Skeletal muscle tissue (tissue), 4 donors: Measurements from ENCODE around the gene BEGAIN. TPM values are rescaled to one million over a fixed set of nuclear protein-coding genes. Genes with fewer than 3 reads are reported as not detected.

Source experiments
- H3K27ac ChIP-seq: one replicate; pipeline ENCODE4 v1.7.0; 2013; ENCODE audit warnings: mild to moderate bottlenecking, low read depth, low read length, inconsistent platforms
- H3K27me3 ChIP-seq, 3 donors: one replicate each; pipeline ENCODE4 v1.7.0; 2013; ENCODE audit warnings: low read length in 3 of 3; ENCODE audit not compliant: control insufficient read depth in 3 of 3, insufficient read depth in 3 of 3
- H3K36me3 ChIP-seq, 3 donors: one replicate each; pipeline ENCODE4 v1.7.0; 2013; ENCODE audit warnings: low read length in 3 of 3; ENCODE audit not compliant: control insufficient read depth in 3 of 3, insufficient read depth in 3 of 3
- H3K4me1 ChIP-seq, 3 donors: one replicate each; pipeline ENCODE4 v1.7.0; 2013; ENCODE audit warnings: low read length in 3 of 3, mild to moderate bottlenecking in 3 of 3; ENCODE audit not compliant: control insufficient read depth in 3 of 3, insufficient read depth in 3 of 3
- H3K4me3 ChIP-seq, 3 donors: one replicate each; pipeline ENCODE4 v1.7.0; 2013; ENCODE audit warnings: low read length in 3 of 3
- H3K9ac ChIP-seq, 3 donors: one replicate each; pipeline ENCODE4 v1.7.0; 2013; ENCODE audit warnings: low read length in 3 of 3, mild to moderate bottlenecking in 3 of 3, moderate library complexity in 2 of 3, low read depth in 1 of 3
- H3K9me3 ChIP-seq, 3 donors: one replicate each; pipeline ENCODE4 v1.7.0; 2013; ENCODE audit warnings: low read length in 3 of 3; ENCODE audit not compliant: control insufficient read depth in 3 of 3
- total RNA-seq: library from RNA; depleted of rRNA; stranded (reverse); fragments of >200 nt; gene quantifications from one replicate; pipeline ENCODE4 v1.2.3, GENCODE V29; 2014
- donor health status: Osteomylitis.

The BEGAIN gene
- total RNA-seq, 1 donor from 2014 or later = 1.0 TPM

- no peaks in the 10 kb centered on the region for H3K9me3 ChIP-seq
- no peaks in the 10 kb centered on the region for H3K36me3 ChIP-seq
- no peaks in the 10 kb centered on the region for H3K4me1 ChIP-seq
- H3K27me3 ChIP-seq = peaks cover 0 to under 1% (median 0%) of the 10 kb centered on the region in 3 donors
- H3K9ac ChIP-seq = no peak overlapping the region
- no peak overlapping the region for H3K4me3 ChIP-seq
- H3K27ac ChIP-seq = no peak overlapping the region
Measured at GRCh38 chr14:100539766-100540140, 47.5 kb downstream of the BEGAIN start.

DNA sequence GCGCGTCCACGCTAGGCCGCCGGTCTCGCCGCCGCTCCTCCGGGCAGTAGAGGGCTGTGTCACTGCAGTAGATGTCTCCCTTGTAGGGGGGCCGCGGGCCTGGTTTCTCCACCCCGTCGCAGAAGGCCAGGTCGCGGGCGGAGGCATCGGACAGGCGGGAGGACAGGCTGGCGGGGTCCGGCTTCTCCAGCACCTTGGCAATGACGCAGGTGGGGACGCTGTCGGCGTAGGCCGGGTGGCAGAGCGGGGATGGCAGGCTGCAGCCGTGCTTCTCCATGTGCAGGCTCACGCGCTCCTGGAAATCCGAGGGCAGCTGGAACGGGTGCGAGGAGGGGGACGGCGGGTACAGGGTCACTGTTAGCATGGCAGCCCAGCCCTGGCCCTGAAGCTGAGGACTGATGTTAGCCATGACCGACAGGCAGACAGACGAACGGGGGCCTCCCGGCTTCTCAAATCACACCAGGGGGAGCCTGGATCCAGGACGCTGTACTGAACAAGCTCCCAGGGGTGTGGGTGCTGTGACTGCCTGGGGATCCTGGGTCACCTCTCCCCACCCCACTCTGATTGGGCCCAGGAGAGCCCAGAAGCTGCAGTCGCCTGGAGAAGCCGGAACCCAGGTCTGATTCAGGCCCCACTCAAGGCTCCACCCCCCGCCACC, 48.1 kb downstream of the BEGAIN start:
- no peaks in the 10 kb centered on the region for H3K36me3 ChIP-seq
- no peak overlapping the region for H3K9ac ChIP-seq
- H3K27me3 ChIP-seq = no peaks in the 10 kb centered on the region
- H3K9me3 ChIP-seq = no peaks in the 10 kb centered on the region
- H3K4me3 ChIP-seq = no peak overlapping the region
- no peak overlapping the region for H3K27ac ChIP-seq
- no peaks in the 10 kb centered on the region for H3K4me1 ChIP-seq

DNA sequence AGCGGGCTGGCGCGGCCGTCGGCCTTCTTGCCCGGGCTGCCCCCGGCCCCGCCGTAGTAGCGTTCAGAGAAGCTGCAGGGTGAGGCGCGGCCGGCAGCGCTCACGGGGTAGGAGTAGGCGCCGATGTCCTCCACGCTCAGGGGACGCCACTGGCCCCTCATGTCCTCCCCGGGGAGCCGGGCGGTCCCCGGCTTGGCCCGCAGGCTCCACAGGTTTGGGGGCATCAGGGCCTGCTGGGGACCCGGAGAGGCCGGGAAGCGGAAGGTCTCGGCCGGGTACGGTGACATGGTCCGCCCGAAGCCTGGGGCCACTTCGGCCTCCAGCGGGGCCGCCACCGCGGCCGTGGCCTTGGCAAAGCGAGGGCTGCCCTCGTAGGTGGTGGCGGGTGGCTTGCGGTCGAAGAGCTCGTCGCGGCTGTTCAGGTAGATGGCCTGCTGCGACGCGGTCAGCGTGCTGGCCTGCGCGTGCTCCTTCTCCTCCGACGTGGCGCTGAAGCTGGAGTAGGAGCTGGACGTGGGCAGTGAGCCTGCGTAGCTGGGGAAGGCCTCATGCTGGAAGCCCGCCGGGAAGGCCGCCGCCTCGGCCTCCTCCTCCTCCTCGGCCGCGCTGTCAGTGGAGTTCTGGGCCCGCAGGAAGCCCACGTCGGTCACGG, 48.7 kb downstream of the BEGAIN start:
- no peak overlapping the region for H3K4me3 ChIP-seq
- no peaks in the 10 kb centered on the region for H3K9me3 ChIP-seq
- no peaks in the 10 kb centered on the region for H3K27me3 ChIP-seq
- no peak overlapping the region for H3K27ac ChIP-seq
- H3K36me3 ChIP-seq = no peaks in the 10 kb centered on the region
- peaks cover 0 to 6% (median 0%) of the 10 kb centered on the region in 3 donors for H3K4me1 ChIP-seq
- no peak overlapping the region for H3K9ac ChIP-seq

DNA sequence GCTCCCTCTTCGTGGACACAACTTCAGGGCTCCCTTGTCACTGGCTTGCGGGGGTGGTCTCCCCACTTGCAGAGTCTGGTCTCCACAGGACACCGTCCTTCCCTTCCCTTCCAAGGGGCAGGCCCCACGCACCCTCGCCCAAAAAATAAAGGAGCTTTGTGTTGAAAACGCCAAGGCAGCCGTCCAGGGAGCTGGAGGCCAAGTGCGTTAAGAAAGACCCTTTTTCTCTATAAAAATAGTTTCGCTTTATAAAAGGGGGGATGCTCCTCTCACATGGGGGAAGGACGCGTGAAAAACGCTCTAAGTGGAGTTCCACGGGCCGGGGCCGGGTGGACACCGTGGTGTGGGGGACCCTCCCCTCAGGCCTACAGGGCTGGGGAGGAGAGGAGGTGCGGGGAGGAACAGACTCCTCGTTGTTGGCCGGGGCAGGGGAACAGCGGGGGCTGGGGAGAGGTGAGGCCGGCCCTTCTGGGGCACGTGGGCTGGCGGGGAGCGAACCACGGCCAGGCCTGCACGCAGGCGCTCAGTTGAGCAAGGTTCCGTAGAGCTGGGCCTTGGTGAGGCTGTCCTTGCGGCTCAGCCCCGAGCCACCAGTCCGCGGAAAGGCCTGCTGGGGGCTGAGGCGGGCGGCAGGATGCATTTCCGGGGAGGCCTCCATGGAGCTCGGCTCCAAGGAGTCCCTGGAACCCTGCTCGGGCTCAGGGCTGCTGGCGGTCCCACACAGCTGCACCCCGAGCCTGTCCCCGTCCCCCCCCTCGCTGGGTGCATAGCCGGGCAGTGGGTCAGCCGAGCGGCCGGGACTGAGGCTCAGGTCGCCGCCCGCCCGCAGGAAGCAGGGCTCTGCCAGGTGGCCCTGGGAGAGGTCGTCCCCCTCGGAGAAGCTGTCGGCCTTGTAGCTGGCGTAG, 49.5 kb downstream of the BEGAIN start:
- Histone ChIP-seq H3K9me3 (no peaks in the 10 kb centered on the region), H3K4me3 (no peak overlapping the region), H3K9ac (no peak overlapping the region), H3K27me3 (no peaks in the 10 kb centered on the region), H3K36me3 (no peaks in the 10 kb centered on the region), H3K4me1 (peaks cover 0 to 12% (median 0%) of the 10 kb centered on the region in 3 donors), H3K27ac (no peak overlapping the region)

DNA sequence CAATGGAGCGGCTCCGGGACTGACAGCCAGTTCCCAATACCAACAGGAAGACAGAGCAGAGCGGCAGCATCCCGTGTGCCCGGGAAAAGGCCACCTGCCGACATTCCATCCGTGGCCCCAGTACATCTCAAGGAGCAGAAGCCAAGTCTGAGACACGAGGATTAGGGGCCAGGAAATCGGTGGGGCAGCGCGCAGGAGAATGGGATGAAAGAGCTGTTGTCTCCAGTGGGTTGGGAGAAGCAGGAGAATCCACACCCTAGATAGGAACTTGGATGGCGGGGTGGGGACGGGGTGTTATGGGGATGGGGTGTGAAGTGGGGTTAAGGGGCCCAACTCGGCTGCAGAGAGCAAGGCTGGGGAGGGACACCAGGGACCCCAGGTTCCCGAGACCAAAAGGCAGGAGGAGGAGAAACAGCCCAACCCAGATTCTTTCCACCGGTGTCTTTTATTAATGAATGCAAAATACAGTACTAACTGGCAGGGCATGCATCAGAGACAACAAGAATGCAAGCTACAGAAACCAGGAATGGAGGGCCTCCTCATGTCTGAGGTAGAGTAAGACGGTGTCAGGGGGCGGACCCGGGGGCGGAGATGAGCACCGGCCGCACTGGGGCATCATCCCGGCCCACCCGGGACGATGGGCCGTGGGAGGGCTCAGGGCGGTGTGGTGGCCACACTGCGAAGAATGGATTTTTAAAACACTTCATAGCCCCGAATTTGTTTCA, 50.3 kb downstream of the BEGAIN start:
- H3K27me3 ChIP-seq = no peaks in the 10 kb centered on the region
- no peaks in the 10 kb centered on the region for H3K36me3 ChIP-seq
- H3K9ac ChIP-seq = no peak overlapping the region
- no peak overlapping the region for H3K4me3 ChIP-seq
- H3K4me1 ChIP-seq = peaks cover 0 to 12% (median 0%) of the 10 kb centered on the region in 3 donors
- no peak overlapping the region for H3K27ac ChIP-seq
- no peaks in the 10 kb centered on the region for H3K9me3 ChIP-seq

- Histone ChIP-seq H3K9me3 (no peaks in the 10 kb centered on the region), H3K27ac (no peak overlapping the region), H3K4me3 (no peak overlapping the region), H3K27me3 (no peaks in the 10 kb centered on the region), H3K9ac (no peak overlapping the region), H3K36me3 (no peaks in the 10 kb centered on the region), H3K4me1 (peaks cover 0 to 12% (median 0%) of the 10 kb centered on the region in 3 donors)
Measured at GRCh38 chr14:100536121-100536510, 51.1 kb downstream of the BEGAIN start.

- no peaks in the 10 kb centered on the region for H3K27me3 ChIP-seq
- H3K4me1 ChIP-seq = peaks cover 0 to 12% (median 0%) of the 10 kb centered on the region in 3 donors
- H3K36me3 ChIP-seq = no peaks in the 10 kb centered on the region
- H3K4me3 ChIP-seq = no peak overlapping the region
- no peak overlapping the region for H3K27ac ChIP-seq
- H3K9me3 ChIP-seq = no peaks in the 10 kb centered on the region
- no peak overlapping the region for H3K9ac ChIP-seq
Measured at GRCh38 chr14:100535287-100536120, 51.7 kb downstream of the BEGAIN start.

GRCh38 chr14:100534528-100535286, 52.5 kb downstream of the BEGAIN start:
- peaks cover 0 to 4% (median 3%) of the 10 kb centered on the region in 3 donors for H3K36me3 ChIP-seq
- H3K27me3 ChIP-seq = no peaks in the 10 kb centered on the region
- H3K9me3 ChIP-seq = no peaks in the 10 kb centered on the region
- peaks cover 0 to 12% (median 0%) of the 10 kb centered on the region in 3 donors for H3K4me1 ChIP-seq
- H3K27ac ChIP-seq = no peak overlapping the region
- no peak overlapping the region for H3K4me3 ChIP-seq
- no peak overlapping the region for H3K9ac ChIP-seq
